Measurements from ENCODE around the gene KDM7A. TPM values are rescaled to one million over a fixed set of nuclear protein-coding genes. Genes with fewer than 3 reads are reported as not detected.

The KDM7A gene
- total and polyA plus RNA-seq, 2 of the 8 experiments (the other 6 are each of a cell fraction or from before 2014, with no cell fraction given), result 2.2 to 12.5 TPM

DNA sequence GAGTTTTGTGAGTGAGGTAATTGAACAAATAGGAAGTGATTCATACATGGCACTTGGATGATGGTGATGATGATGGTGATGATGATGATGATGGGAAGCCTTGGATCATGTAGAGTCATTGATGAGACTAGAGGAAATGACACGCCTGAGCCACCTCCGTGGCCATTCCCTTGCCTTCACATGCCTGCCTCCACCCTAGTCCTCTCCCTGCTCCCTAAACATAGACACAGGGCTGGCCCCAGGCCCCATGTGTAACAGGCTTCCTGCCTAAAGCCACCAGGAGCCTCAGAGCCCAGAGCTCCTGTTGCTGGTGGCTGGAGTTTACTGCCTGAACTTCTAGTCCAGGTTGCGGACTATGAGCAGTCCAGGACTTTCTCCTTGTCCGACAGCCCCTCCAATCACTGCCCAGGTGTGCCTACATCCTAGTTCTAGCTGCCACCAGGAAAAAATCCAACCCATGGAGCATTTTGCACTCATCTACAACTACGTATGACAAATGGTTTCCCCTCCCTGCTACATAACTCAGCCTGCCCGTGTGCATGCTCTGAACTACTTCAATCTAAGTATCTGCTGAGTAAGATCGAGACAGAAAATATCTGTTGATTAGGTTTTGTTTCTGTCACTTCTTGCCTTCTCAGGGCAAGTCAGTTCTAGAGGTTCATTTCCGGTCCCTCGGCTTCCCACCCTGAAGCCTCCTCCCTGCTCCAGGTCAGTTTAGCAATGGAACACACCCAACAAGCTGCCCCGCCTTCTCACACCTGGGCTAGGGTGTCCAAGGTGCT is 35.5 kb upstream of the KDM7A start:
- Histone ChIP-seq H3K27me3 (replicated peaks in 1 of 4; ENCODE audit: control insufficient read depth in 3 of 4, extremely low read depth in 1 of 4, insufficient read depth in 3 of 4, low read length in 3 of 4) (no peaks in the 10 kb centered on the region), H3K4me1 (replicated peaks in 1 of 4; ENCODE audit: control insufficient read depth in 3 of 4, insufficient read depth in 4 of 4, low read length in 3 of 4) (no peaks in the 10 kb centered on the region), H4K8ac (ENCODE audit: extremely low read depth, insufficient read depth, low read length) (no peak overlapping the region), H2AFZ (ENCODE audit: low read length) (no peak overlapping the region), H3K14ac (ENCODE audit: insufficient read length) (no peak overlapping the region), H3K4me2 (ENCODE audit: insufficient read depth in 1 of 2, low read depth in 2 of 2, low read length in 2 of 2) (no peak overlapping the region), H3K9ac (replicated peaks in 1 of 4; ENCODE audit: extremely low read depth in 1 of 4, low read depth in 3 of 4, low read length in 3 of 4) (no peak overlapping the region), H2BK120ac (replicated peaks; ENCODE audit: low read depth, low read length) (no peak overlapping the region), H2BK5ac (ENCODE audit: low read depth, low read length) (no peak overlapping the region), H3K27ac (ENCODE audit: low read depth, low read length) (no peak overlapping the region), H3K23me2 (ENCODE audit: low read depth, low read length) (no peaks in the 10 kb centered on the region), H3K4me3 (ENCODE audit: extremely low read depth in 1 of 4, insufficient read depth in 2 of 4, low read depth in 3 of 4, low read length in 4 of 4) (no peak overlapping the region), H2BK20ac (ENCODE audit: low read length) (no peak overlapping the region), H3K36me3 (ENCODE audit: control insufficient read depth in 2 of 4, insufficient read depth in 4 of 4, low read length in 3 of 4) (no peaks in the 10 kb centered on the region), H3K23ac (ENCODE audit: insufficient read length) (no peak overlapping the region), H4K91ac (replicated peaks; ENCODE audit: insufficient read length, low read length) (no peak overlapping the region), H4K20me1 (replicated peaks in 1 of 2; ENCODE audit: control insufficient read depth in 1 of 2, insufficient read depth in 2 of 2, low read length in 2 of 2) (no peaks in the 10 kb centered on the region), H3K18ac (ENCODE audit: extremely low read depth, low read length) (no peak overlapping the region), H2BK12ac (ENCODE audit: low read depth, low read length) (no peak overlapping the region), H3K9me3 (ENCODE audit: insufficient read depth in 2 of 2, low read depth in 1 of 2, low read length in 1 of 2) (no peaks in the 10 kb centered on the region), H3K79me1 (ENCODE audit: low read depth, low read length) (no peaks in the 10 kb centered on the region), H3K4ac (replicated peaks; ENCODE audit: insufficient read length, low read depth, low read length) (no peak overlapping the region), H2BK15ac (ENCODE audit: low read length) (no peak overlapping the region), H4K5ac (ENCODE audit: insufficient read length, low read depth, low read length) (no peak overlapping the region), H2AK5ac (ENCODE audit: low read depth, low read length) (no peak overlapping the region), H3K79me2 (ENCODE audit: control insufficient read depth in 1 of 2, insufficient read depth in 2 of 2, low read length in 2 of 2) (no peaks in the 10 kb centered on the region), H3K56ac (replicated peaks; ENCODE audit: insufficient read length, low read depth, low read length) (no peak overlapping the region)
- DNase-seq (ENCODE audit: low read depth in 1 of 2, low spot score in 2 of 2), result no peak
- CTCF ChIA-PET (ENCODE audit: partially characterized antibody), result interaction anchor here (0.5 to 0.8 kb wide), 5 partner anchors 9 to 381 kb away, joined by 3 to 5 read pairs (median 3); no protein-coding TSS in a partner anchor
- no peak for FAIRE-seq
- TF ChIP-seq TAF1 (IDR thresholded peaks at IDR 0.05; ENCODE audit: low read depth, low read length), result no peak
- no peak for TF ChIP-seq SAP30 (IDR thresholded peaks at IDR 0.05; ENCODE audit: insufficient read depth, insufficient replicate concordance, low read length)
- TF ChIP-seq TAF7 (optimal IDR thresholded peaks at IDR 0.05; ENCODE audit: borderline replicate concordance, low read depth, low read length), result no peak
- TF ChIP-seq CEBPB (IDR thresholded peaks at IDR 0.05; ENCODE audit: low read depth, low read length), result no peak
- no peak for TF ChIP-seq POLR2A (IDR thresholded peaks at IDR 0.05; ENCODE audit: control extremely low read depth in 1 of 2, low read depth in 2 of 2, low read length in 2 of 2)
- WGBS, 2 experiments (ENCODE audit: extremely low coverage in 1 of 2, insufficient coverage in 1 of 2, insufficient read length in 1 of 2, insufficient replicate concordance in 2 of 2, low coverage in 1 of 2, low lambda C conversion rate in 2 of 2, missing lambda C conversion rate in 1 of 2), result 92% methylated on average over 10 of the region's 10 CpGs; no CpG with 5 or more reads in 1 of the 2 experiments
- POLR2A ChIA-PET (ENCODE audit: partially characterized antibody), result no interaction called here
